GM19452 (cell line): ENCODE results near the gene KDM2A.

Source experiments
- ATAC-seq: cut with Tn5 transposase; IDR thresholded peaks from one replicate; pipeline ENCODE4 v1.9.1; 2021; ENCODE audit not compliant: unreplicated experiment

The KDM2A gene

DNA sequence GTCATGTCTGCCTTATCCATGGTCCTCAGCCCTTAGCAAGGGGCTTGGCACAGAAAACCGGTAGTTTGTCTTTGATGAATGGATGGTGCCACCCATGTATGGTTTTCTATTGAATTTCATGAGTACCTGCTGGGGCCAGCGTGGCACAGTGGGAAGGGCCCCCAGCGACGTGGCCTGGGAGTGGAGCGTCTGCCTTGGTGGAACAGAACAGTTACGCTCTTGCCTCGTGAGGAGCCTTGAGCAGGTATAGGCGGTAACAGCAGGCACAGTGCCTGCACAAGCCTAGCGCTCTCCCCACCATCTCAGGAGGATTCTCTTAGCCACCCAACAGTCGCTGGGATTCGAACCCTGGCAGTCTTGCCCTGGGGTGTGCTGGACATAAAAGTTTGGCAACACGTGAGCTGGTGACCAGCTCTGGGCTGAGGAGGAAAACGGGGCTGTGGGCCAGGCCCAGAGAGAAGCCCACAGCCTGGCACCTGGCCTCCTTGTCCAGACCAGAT is 181.2 kb downstream of the KDM2A start:
- no peak for ATAC-seq

DNA sequence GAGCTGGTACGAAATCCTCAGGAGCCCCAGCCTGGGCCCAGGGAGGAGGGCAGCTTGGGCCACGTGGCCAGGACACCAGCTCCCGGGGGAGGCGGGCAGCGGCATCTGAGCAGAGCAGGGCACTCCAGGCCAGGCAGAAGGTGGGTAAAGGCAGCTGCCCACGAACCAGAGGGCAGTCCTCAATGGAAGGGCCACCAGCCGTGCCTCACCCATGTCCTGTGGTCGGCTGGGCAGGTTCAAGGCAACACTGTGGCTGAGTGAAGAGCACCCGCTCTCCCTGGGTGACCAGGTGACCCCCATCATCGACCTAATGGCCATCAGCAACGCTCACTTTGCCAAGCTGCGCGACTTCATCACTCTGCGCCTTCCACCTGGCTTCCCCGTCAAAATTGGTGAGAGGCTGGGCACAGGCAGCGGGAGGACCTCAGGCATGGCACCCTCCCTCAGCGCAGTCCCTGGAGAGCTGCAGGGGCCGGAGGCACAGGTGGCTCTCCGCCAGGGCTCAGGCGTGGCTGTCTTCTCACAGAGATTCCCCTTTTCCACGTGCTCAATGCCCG is 181.8 kb downstream of the KDM2A start:
- no peak for ATAC-seq

DNA sequence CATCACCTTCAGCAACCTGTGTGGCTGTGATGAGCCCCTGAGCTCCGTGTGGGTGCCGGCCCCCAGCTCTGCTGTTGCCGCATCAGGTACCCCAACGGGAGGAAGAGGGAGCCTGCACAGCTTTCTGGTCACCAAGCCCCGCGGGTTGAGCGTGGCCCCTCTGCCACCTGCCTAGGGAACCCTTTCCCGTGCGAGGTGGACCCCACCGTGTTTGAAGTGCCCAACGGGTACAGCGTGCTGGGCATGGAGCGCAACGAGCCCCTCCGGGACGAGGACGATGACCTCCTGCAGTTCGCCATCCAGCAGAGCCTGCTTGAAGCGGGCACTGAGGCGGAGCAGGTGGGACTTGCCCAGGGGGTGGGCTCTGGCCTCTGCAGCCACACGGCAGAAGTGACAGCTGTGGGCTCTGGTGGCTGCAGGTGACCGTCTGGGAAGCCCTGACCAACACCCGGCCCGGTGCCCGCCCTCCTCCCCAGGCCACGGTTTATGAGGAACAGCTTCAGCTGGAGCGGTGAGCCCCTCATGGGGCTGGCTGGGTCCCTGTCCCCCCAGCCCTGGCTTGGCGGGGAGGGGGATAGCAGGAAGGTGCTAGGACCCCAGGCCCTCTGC is 182.4 kb downstream of the KDM2A start:
- ATAC-seq, result no peak

DNA sequence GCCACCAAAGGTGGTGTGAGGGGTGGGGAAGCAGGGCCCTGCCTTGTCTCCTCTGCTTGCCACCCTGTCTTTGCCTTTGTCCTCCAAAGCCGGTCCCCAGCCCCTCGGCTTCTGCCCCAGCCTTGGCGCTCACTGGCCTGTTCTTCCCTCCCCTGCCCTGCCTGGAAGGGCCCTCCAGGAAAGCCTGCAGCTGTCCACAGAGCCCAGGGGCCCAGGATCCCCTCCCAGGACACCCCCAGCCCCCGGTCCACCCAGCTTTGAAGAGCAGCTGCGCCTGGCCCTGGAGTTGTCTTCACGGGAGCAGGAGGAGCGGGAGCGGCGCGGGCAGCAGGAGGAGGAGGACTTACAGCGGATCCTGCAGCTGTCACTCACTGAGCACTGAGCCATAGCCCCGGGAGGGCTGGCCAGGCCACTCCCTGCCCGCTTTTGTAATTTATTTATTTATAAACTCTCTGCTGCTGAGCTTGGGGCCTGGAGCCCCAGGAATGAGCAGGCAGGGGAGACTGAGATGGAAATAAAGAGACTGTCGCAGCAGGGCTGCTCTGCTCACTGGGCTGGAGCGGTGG is 183.0 kb downstream of the KDM2A start:
- ATAC-seq, result no peak

DNA sequence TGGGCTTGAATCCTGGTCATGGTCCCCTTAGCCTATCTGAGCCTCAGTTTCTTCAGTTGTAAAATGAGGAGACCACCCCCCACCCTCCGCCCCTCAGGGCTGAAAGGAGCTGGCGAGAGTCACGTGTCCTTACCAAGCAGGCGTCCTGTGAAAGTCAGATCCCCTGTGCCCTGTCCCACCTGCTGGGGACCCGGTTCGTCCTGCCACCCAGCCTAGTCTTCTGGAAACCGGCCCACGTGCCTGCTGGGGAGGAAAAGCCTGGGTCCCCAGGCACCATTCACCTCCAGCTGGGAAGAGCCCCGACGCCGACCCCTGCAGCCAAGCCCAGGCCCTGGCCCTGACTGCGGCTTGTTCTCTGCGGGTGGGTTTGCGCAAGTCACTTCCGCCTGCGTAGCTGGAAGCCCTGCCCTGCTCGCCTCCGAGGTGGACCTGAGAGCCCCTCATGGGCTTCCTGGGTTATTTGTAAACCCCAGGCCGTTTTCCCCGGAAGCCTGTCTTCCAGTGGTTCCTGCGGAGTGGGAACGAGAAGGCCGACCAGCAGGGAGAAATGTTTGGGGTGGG is 183.6 kb downstream of the KDM2A start:
- no peak for ATAC-seq

DNA sequence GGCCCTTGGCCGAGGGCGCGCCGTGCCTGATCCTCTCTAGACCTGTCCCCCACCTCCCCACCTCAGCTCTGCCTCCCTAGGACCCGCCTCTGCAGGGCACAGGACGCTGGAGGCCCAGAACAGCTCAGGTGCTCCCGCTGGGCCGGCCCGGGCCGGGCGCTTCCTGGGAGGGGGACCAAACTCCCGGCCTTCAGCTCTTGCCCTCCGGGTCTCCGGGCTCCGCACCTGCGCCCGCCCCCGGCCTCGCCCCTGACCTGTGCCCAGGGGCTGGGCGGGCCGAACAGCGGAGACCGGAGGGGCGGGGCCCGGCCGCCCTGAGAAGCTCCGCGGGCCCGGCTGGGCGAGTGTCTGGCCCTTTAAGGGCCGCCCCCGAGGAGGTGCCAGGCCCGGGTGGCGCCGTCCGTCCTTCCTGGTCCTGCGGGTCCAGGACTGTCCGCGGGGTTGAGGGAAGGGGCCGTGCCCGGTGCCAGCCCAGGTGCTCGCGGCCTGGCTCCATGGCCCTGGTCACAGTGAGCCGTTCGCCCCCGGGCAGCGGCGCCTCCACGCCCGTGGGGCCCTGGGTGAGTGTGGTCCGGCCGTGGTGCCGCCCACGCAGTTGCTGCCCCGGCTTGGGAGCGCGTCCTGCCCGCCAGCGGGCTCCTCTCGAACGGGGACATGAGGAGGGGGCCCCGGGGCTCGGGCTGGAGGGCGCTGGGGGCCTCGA is 184.2 kb downstream of the KDM2A start, which contains the start of gene SSH3:
Gene SSH3, plus strand, starts transcription at position 399 of the 703 bp plus-strand sequence. Its CDS starts 96 bp downstream, at position 495.
- ATAC-seq, result no peak

DNA sequence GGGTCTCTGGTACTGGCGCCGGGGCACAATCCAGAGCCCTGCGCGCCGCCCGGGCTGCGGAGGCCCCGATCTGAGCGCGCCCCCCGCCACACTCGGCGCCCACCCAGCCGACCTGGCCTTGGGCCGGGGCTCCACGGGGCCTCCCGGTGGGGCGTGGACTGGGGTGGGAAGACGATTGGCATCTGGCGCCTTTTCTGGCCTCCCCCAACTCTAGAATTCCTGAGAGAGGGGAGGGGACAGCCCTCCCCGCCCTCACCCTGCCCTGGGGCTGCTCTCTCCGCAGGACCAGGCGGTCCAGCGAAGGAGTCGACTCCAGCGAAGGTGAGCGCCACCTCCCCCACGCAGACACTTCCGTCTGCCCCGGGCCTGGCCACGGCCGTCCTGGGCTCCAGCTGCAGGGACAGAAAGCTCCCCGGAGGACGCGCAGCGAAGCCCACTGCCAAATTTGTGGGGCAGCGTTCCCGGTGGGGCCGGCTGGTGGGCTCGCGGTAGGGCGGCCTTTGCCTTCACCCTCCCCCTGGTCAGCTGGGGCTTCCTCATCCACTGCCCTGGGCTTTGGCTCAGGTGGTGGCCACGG is 184.9 kb downstream of the KDM2A start:
- ATAC-seq, result no peak

DNA sequence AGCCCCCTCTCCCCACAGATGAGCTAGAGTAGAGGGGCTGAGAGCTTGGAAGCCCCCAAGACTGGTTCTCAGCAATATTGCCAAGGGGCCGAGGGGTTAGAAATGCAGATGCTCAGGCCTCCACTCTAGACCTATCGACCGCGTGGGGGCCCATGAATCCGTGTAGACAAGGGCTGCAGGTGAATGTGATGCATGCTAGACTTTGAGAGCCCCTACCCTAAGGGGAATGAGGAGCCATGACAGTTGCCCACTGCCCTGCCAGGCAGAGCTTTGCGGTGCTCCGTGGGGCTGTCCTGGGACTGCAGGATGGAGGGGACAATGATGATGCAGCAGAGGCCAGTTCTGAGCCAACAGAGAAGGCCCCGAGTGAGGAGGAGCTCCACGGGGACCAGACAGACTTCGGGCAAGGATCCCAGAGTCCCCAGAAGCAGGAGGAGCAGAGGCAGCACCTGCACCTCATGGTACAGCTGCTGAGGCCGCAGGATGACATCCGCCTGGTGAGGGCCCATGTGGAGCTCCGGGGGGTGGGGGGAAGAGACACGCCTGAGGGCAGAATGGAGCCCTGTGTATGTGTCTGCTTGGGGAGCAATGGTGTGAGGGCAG is 185.5 kb downstream of the KDM2A start:
- no peak for ATAC-seq

DNA sequence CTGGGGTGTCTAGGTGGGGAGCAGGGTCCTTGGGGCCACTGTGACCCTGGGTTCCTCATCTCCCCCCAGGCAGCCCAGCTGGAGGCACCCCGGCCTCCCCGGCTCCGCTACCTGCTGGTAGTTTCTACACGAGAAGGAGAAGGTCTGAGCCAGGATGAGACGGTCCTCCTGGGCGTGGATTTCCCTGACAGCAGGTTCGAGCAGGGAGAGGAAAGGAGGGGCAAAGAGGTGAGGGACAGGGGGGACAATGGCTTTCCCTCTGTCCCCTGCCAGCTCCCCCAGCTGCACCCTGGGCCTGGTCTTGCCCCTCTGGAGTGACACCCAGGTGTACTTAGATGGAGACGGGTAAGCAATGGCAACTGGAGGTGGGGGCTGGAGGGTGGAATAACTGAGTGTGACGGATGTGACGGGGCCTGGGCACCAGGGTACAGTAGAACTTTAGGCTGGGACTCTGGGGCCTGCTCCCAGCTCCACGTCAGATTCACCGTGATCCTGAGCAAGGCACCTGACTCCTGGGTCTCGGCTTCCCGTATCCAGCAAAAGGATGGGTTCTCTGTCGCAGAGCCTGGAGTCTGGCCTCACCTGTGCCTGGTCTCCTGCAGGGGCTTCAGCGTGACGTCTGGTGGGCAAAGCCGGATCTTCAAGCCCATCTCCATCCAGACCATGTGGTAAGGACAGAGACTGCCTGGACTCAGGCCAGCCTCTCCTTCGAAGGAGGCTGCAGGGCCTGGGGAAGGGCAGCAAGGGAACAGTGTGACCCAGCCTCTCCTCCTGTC is 187.9 kb downstream of the KDM2A start:
- no peak for ATAC-seq

DNA sequence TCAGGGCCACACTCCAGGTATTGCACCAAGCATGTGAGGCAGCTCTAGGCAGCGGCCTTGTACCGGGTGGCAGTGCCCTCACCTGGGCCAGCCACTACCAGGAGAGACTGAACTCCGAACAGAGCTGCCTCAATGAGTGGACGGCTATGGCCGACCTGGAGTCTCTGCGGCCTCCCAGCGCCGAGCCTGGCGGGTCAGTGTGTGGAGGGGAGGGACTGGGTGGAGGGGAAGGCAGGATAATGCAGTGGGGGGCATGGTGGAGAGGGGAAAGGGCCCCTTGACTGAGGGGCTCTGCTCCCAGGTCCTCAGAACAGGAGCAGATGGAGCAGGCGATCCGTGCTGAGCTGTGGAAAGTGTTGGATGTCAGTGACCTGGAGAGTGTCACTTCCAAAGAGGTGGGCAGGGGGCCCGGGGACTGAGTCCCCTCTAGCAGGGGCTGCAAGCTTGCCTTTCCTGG is 188.5 kb downstream of the KDM2A start:
- ATAC-seq, result no peak
